Body of pancreas (tissue), 4 donors: ENCODE results near the gene LTA. TPM values are rescaled to one million over a fixed set of nuclear protein-coding genes. Genes with fewer than 3 reads are reported as not detected.
"Not testable (repeated sequence)": the region's sequence is repeated elsewhere in the genome, so short reads cannot be mapped to it uniquely, and the experiment has no call there.

ENCODE experiments used
- ATAC-seq: fragments of 150-250 bp; one replicate; pipeline ENCODE4 v1.9.1; 2016
- DNase-seq, 4 donors: peaks; one replicate each; pipeline ENCODE4 v3.0.0-alpha.2; 2019
- H3K27ac ChIP-seq, 4 donors: fragments of 200-600 bp; sonication (generic); 1 replicate in 3 of 4; 2 replicates in 1 of 4; pipeline versions ENCODE4 v1.5.1 to v1.6.1; 2016 to 2019; ENCODE audit warnings: mild to moderate bottlenecking in 1 of 4, mixed read lengths in 1 of 4, moderate library complexity in 1 of 4
- H3K27me3 ChIP-seq, 2 donors: fragments of 200-600 bp; sonication (generic); one replicate each; pipeline ENCODE4 v1.6.0; 2016; ENCODE audit warnings: mild to moderate bottlenecking in 1 of 2
- H3K36me3 ChIP-seq, 2 donors: fragments of 200-600 bp; sonication (generic); replicated peaks in 1 of 2; 2 replicates each; pipeline ENCODE4 v1.5.1; 2016; ENCODE audit warnings: low read depth in 2 of 2; ENCODE audit not compliant: insufficient read depth in 1 of 2
- H3K4me1 ChIP-seq: fragments of 200-600 bp; sonication (generic); one replicate; pipeline ENCODE4 v1.6.0; 2016
- H3K4me3 ChIP-seq, 2 donors: fragments of 200-600 bp; sonication (generic); 1 replicate in 1 of 2; 2 replicates in 1 of 2; pipeline ENCODE4 v1.5.1; 2016 to 2019
- H3K9me3 ChIP-seq, 3 donors: fragments of 200-600 bp; sonication (generic); 1 replicate in 2 of 3; 2 replicates in 1 of 3; pipeline ENCODE4 v1.5.1; 2016
- POLR2A ChIP-seq, 3 donors: fragments of 450-650 bp; IDR thresholded peaks; one replicate each; pipeline ENCODE4 v1.6.1; 2016; ENCODE audit warnings: antibody characterized with exemption in 3 of 3, mild to moderate bottlenecking in 2 of 3
- WGBS, 2 donors: methylation state at CpG; one replicate each; pipeline ENCODE4 v1.1.5; 2017; 5-methylcytosine and 5-hydroxymethylcytosine counted together
- intact Hi-C: fragments of 100-400 bp; cut with DNase I; formaldehyde crosslinking; loops from one replicate; pipeline ENCODE4 v1.15.1; 2023
- total RNA-seq, 2 donors: library from RNA; depleted of rRNA; stranded (reverse); fragments of >200 nt; gene quantifications; one replicate each; pipeline ENCODE4 v1.1.0, GENCODE V29; 2016
- TF ChIP-seq, protein P1 (sequence below), 7 experiments: fragments of 450-650 bp in 4 of 7; fragments of 200-600 bp in 3 of 7; sonication (generic) in 3 of 7; IDR thresholded peaks; one replicate each; pipeline ENCODE4 v1.5.1; 2016 to 2019; ENCODE audit warnings: antibody characterized with exemption in 7 of 7

The LTA gene
- total RNA-seq, 2 donors from 2014 or later: not detected

DNA sequence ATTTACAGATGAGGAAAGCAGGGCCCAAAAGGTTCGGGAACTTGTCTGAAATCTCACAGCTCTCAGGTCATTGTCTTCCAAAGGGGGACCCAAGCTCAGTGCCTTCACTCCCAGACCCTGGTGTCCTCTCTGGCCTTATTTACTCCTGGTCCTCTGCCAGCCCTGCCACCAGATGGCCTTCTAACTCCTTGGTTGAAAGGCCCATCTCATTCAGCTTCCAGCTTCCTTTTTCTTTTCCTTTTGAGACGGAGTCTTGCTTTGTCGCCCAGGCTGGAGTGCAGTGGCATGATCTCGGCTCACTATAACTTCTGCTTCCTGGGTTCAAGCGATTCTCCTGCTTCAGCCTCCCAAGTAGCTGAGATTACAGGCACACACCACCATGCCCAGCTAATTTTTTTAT lies 20.7 kb upstream of the LTA start:
- intact Hi-C loops, H3K9me3 ChIP-seq, H3K36me3 ChIP-seq, H3K27me3 ChIP-seq, H3K4me3 ChIP-seq, H3K27ac ChIP-seq, ATAC-seq: not testable (repeated sequence)
- 43 to 54% methylated on average over 5 of the region's 5 CpGs for whole genome bisulfite sequencing, 2 donors
- TF ChIP-seq, protein P1, sequence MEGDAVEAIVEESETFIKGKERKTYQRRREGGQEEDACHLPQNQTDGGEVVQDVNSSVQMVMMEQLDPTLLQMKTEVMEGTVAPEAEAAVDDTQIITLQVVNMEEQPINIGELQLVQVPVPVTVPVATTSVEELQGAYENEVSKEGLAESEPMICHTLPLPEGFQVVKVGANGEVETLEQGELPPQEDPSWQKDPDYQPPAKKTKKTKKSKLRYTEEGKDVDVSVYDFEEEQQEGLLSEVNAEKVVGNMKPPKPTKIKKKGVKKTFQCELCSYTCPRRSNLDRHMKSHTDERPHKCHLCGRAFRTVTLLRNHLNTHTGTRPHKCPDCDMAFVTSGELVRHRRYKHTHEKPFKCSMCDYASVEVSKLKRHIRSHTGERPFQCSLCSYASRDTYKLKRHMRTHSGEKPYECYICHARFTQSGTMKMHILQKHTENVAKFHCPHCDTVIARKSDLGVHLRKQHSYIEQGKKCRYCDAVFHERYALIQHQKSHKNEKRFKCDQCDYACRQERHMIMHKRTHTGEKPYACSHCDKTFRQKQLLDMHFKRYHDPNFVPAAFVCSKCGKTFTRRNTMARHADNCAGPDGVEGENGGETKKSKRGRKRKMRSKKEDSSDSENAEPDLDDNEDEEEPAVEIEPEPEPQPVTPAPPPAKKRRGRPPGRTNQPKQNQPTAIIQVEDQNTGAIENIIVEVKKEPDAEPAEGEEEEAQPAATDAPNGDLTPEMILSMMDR (IDR thresholded peaks at IDR 0.05): peak in 4 of 7 experiments; percentile 15 to 53 (median 36)
- DNase-seq: peak in 3 of 4 donors; percentile 54 to 70 (median 66)
- H3K4me1 ChIP-seq: peaks cover 29% of the 10 kb centered on the region

DNA sequence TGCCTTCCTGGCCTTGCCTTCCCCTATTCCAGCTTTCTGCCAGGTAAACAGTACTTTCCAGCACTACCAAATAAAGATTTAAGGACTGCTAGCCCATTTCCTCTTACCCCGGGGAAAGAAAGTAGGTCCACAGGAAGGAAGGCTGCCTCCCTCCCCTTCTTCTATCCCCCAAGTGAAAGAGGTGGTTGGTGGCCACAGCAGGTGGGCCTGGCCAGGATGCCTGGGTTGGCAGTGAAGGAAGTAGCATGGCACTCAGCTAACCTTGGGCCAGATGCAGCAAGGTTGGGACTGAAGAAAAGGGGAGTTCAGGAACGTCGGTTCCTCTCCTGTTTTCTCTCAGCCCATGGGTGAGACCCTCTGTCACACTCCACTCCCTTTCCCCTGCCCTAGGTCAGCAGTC lies 15.8 kb upstream of the LTA start:
- Histone ChIP-seq H3K4me1 (peaks cover 13% of the 10 kb centered on the region), H3K27ac (no peak overlapping the region), H3K27me3 (no peaks in the 10 kb centered on the region), H3K4me3 (no peak overlapping the region), H3K36me3 (peaks cover 10 to 11% of the 10 kb centered on the region in 2 donors), H3K9me3 (no peaks in the 10 kb centered on the region)
- ATAC-seq (no peak), DNase-seq (no peak)
- TF ChIP-seq POLR2A (IDR thresholded peaks at IDR 0.05): no peak
- TF ChIP-seq, protein P1 (IDR thresholded peaks at IDR 0.05): no peak
- 66 to 78% methylated on average over 3 of the region's 3 CpGs for WGBS, 2 donors
- intact Hi-C loops: no loop called here

- no peak for TF ChIP-seq POLR2A (IDR thresholded peaks at IDR 0.05)
- TF ChIP-seq, protein P1 (IDR thresholded peaks at IDR 0.05): no peak
- Histone ChIP-seq H3K27me3 (no peaks in the 10 kb centered on the region), H3K9me3 (no peaks in the 10 kb centered on the region), H3K4me1 (peaks cover 13% of the 10 kb centered on the region), H3K27ac (no peak overlapping the region), H3K36me3 (peaks cover 10 to 11% of the 10 kb centered on the region in 2 donors), H3K4me3 (no peak overlapping the region)
- ATAC-seq (no peak), DNase-seq (no peak)
- intact Hi-C loops: no loop called here
- 72 to 89% methylated on average over 20 to 24 of the region's 24 CpGs for WGBS, 2 donors
Measured at GRCh38 chr6:31557443-31558317, 14.4 kb upstream of the LTA start.

DNA sequence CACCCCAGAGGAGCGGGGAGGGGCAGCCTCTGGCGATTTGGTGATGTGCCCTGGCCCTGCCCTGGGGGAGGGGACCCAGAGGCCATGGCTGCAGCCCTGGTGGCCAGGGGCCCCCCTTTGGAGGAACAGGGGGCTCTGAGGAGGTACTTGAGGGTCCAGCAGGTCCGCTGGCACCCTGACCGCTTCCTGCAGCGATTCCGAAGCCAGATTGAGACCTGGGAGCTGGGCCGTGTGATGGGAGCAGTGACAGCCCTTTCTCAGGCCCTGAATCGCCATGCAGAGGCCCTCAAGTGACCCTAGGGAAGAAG lies 13.8 kb upstream of the LTA start:
- DNase-seq: no peak
- Histone ChIP-seq H3K4me3 (no peak overlapping the region), H3K9me3 (no peaks in the 10 kb centered on the region), H3K27me3 (no peaks in the 10 kb centered on the region), H3K36me3 (peaks cover 10 to 11% of the 10 kb centered on the region in 2 donors), H3K27ac (no peak overlapping the region), H3K4me1 (peaks cover 9% of the 10 kb centered on the region)
- WGBS, 2 donors: 80 to 84% methylated on average over 4 to 8 of the region's 8 CpGs
- no peak for ATAC-seq
- intact Hi-C loops: no loop called here
- TF ChIP-seq POLR2A (IDR thresholded peaks at IDR 0.05): no peak
- TF ChIP-seq, protein P1 (IDR thresholded peaks at IDR 0.05): no peak
